GM13977 (cell line): ENCODE results near the gene RPS19BP1.

Experiments used
- DNase-seq: peaks from one replicate; pipeline ENCODE4 v3.0.0; 2012; ENCODE audit warnings: low spot score
- CTCF ChIP-seq: IDR thresholded peaks from 2 replicates; pipeline ENCODE4 v1.5.1; 2012; ENCODE audit warnings: mild to moderate bottlenecking, control low read depth; ENCODE audit not compliant: insufficient read depth; ENCODE audit errors: extremely low read depth, missing control alignments
- in situ Hi-C: fragments of 300-500 bp; cut with MboI; formaldehyde crosslinking; loops from one replicate; pipeline ENCODE4 v1.12.0; 2022; ENCODE audit warnings: low sequenced_read_pairs, low pct_unique_long_range_greater_than_20kb, mixed read lengths, inconsistent platforms; ENCODE audit not compliant: unreplicated experiment

Gene RPS19BP1

GRCh38 chr22:39515266-39516050 lies 17.1 kb downstream of the RPS19BP1 start:
- DNase-seq: no peak
- TF ChIP-seq CTCF: no peak
- in situ Hi-C loops: no loop called here

- in situ Hi-C loops: no loop called here
- DNase-seq: no peak
- TF ChIP-seq CTCF: peak; percentile 71
These were observed 18.1 kb downstream of the RPS19BP1 start for GRCh38 chr22:39514373-39514973.

GRCh38 chr22:39513791-39514190 lies 18.8 kb downstream of the RPS19BP1 start:
- no peak for DNase-seq
- TF ChIP-seq CTCF: no peak
- in situ Hi-C loops: no loop called here

- no peak for TF ChIP-seq CTCF
- DNase-seq: no peak
- in situ Hi-C loops: no loop called here
These were observed 20.5 kb downstream of the RPS19BP1 start for GRCh38 chr22:39512026-39512425.

- DNase-seq: no peak
- in situ Hi-C loops: no loop called here
- no peak for TF ChIP-seq CTCF
These were observed 21.3 kb downstream of the RPS19BP1 start for GRCh38 chr22:39511226-39511625.

- DNase-seq: no peak
- no peak for TF ChIP-seq CTCF
- in situ Hi-C loops: no loop called here
These were observed 21.9 kb downstream of the RPS19BP1 start for GRCh38 chr22:39510529-39511149.
